A549 (cell line): ENCODE data around the gene CDH4. TPM values are rescaled to one million over a fixed set of nuclear protein-coding genes. Genes with fewer than 3 reads are reported as not detected.

Experiments used
- ATAC-seq, 2 experiments: fragments of 200-7000 bp in 1 of 2; fragments of >200 bp in 1 of 2; cut with Nextera tagmentation in 1 of 2; cut with Tn5 transposase in 1 of 2; 3 replicates each; pipeline versions ENCODE4 v1.8.0 to v1.9.1; 2018 to 2020; ENCODE audit warnings: mild to moderate bottlenecking in 1 of 2, moderate library complexity in 1 of 2
- CTCF ChIA-PET: fragments of 300-600 bp; sonication (Branson Sonifier 250); formaldehyde crosslinking; extraction: SDS; loops from one replicate; lab custom pipeline; 2021; ENCODE audit warnings: antibody characterized with exemption, inconsistent platforms; lab: Yijun Ruan, JAX
- POLR2A ChIA-PET: fragments of 350-600 bp; formaldehyde crosslinking; extraction: SDS; loops from one replicate; lab custom pipeline; 2021; ENCODE audit warnings: antibody characterized with exemption, inconsistent platforms; lab: Yijun Ruan, JAX
- DNase-seq, 2 experiments: peaks; one replicate each; pipeline versions ENCODE4 v3.0.0 to v3.0.0-alpha.2; 2011 to 2016; ENCODE audit warnings: low read depth in 1 of 2, low spot score in 1 of 2
- FAIRE-seq: peaks from 2 replicates; lab custom pipeline; 2011; peaks lifted over from hg19 to GRCh38; lab: Jason Lieb, UNC
- H3K27ac ChIP-seq, 2 experiments: fragments of >200 bp; sonication (Bioruptor Twin); formaldehyde crosslinking; 3 replicates each; pipeline ENCODE4 v1.5.1; 2016 to 2017
- H3K4me1 ChIP-seq: fragments of >200 bp; sonication (Bioruptor Twin); formaldehyde crosslinking; 3 replicates; pipeline ENCODE4 v1.6.1; 2016
- H3K4me2 ChIP-seq: fragments of >200 bp; sonication (Bioruptor Twin); formaldehyde crosslinking; 3 replicates; pipeline ENCODE4 v1.6.1; 2016
- H3K4me3 ChIP-seq: fragments of >200 bp; sonication (Bioruptor Twin); formaldehyde crosslinking; 3 replicates; pipeline ENCODE4 v1.5.1; 2016
- H3K9me3 ChIP-seq: fragments of >200 bp; sonication (Bioruptor Twin); formaldehyde crosslinking; 3 replicates; pipeline ENCODE4 v1.6.1; 2016
- BHLHE40 ChIP-seq: IDR thresholded peaks from 2 replicates; pipeline ENCODE4 v1.6.1; 2012; ENCODE audit warnings: low read depth, low read length, inconsistent platforms
- CBX2 ChIP-seq: fragments of 200-600 bp; sonication (generic); IDR thresholded peaks from 2 replicates; pipeline ENCODE4 v1.6.1; 2016; ENCODE audit warnings: low read depth, mild to moderate bottlenecking, borderline replicate concordance
- CEBPB ChIP-seq, 2 experiments: fragments of >200 bp in 1 of 2; sonication (Bioruptor Twin) in 1 of 2; formaldehyde crosslinking in 1 of 2; IDR thresholded peaks; 2 replicates each; pipeline ENCODE4 v1.6.1; 2012 to 2016
- EHF ChIP-seq: fragments of 250-450 bp; sonication (Bioruptor Pico); IDR thresholded peaks from 2 replicates; pipeline ENCODE4 v1.5.0; 2020; ENCODE audit warnings: mild to moderate bottlenecking
- EP300 ChIP-seq, 2 experiments: fragments of >200 bp; sonication (Bioruptor Twin); formaldehyde crosslinking; IDR thresholded peaks; 2 replicates in 1 of 2; 3 replicates in 1 of 2; pipeline ENCODE4 v1.6.1; 2016 to 2017
- HOXB5 ChIP-seq: fragments of 250-450 bp; sonication (Bioruptor Pico); IDR thresholded peaks from 2 replicates; pipeline ENCODE4 v1.5.0; 2020; ENCODE audit warnings: mild to moderate bottlenecking, moderate library complexity
- JUN ChIP-seq, 2 experiments: fragments of >200 bp; sonication (Bioruptor Twin); formaldehyde crosslinking; IDR thresholded peaks; 2 replicates in 1 of 2; 3 replicates in 1 of 2; pipeline ENCODE4 v1.6.1; 2016 to 2017
- KDM5A ChIP-seq: fragments of 200-600 bp; sonication (generic); IDR thresholded peaks from 2 replicates; pipeline ENCODE4 v1.6.1; 2016; ENCODE audit warnings: antibody characterized with exemption, mild to moderate bottlenecking
- MAFK ChIP-seq: fragments of 450-650 bp; IDR thresholded peaks from 2 replicates; pipeline ENCODE4 v1.6.1; 2014; ENCODE audit not compliant: partially characterized antibody
- MAX ChIP-seq: IDR thresholded peaks from 2 replicates; pipeline ENCODE4 v1.6.1; 2012
- MYC ChIP-seq: IDR thresholded peaks from 2 replicates; pipeline ENCODE4 v1.6.1; 2012; ENCODE audit warnings: mild to moderate bottlenecking, inconsistent platforms, low read length, improper control_type of control experiment, borderline replicate concordance
- NPAS2 ChIP-seq: fragments of 250-450 bp; sonication (Bioruptor Pico); IDR thresholded peaks from 2 replicates; pipeline ENCODE4 v1.8.0; 2022; ENCODE audit warnings: mild to moderate bottlenecking, moderate library complexity, borderline replicate concordance
- NR3C1 ChIP-seq: fragments of >200 bp; sonication (Bioruptor Twin); formaldehyde crosslinking; IDR thresholded peaks from 3 replicates; pipeline ENCODE4 v1.6.1; 2017
- PBX3 ChIP-seq: IDR thresholded peaks from 2 replicates; pipeline ENCODE4 v1.6.1; 2012
- POLR2A ChIP-seq: IDR thresholded peaks from 2 replicates; pipeline ENCODE4 v1.6.1; 2012; ENCODE audit warnings: mild to moderate bottlenecking, low read length
- POLR2AphosphoS2 ChIP-seq: conservative IDR thresholded peaks from 2 replicates; pipeline ENCODE4 v1.6.1; 2012; ENCODE audit warnings: low read length, improper control_type of control experiment, inconsistent platforms
- RAD21 ChIP-seq, 2 experiments: fragments of >200 bp in 1 of 2; sonication (Bioruptor Twin) in 1 of 2; formaldehyde crosslinking in 1 of 2; IDR thresholded peaks in 1 of 2; conservative IDR thresholded peaks in 1 of 2; 2 replicates in 1 of 2; 3 replicates in 1 of 2; pipeline ENCODE4 v1.6.1; 2012 to 2018; ENCODE audit warnings: inconsistent platforms in 1 of 2
- SMC3 ChIP-seq: fragments of >200 bp; sonication (Bioruptor Twin); formaldehyde crosslinking; IDR thresholded peaks from 3 replicates; pipeline ENCODE4 v1.6.1; 2018; ENCODE audit warnings: inconsistent platforms
- SREBF2 ChIP-seq: fragments of 450-650 bp; IDR thresholded peaks from 2 replicates; pipeline ENCODE4 v1.6.1; 2014; ENCODE audit warnings: mild to moderate bottlenecking, moderate library complexity
- ZC3H11A ChIP-seq: fragments of 450-650 bp; IDR thresholded peaks from 2 replicates; pipeline ENCODE4 v1.6.1; 2014; ENCODE audit warnings: antibody characterized with exemption, mild to moderate bottlenecking
- ZFP36 ChIP-seq: fragments of 450-650 bp; IDR thresholded peaks from 2 replicates; pipeline ENCODE4 v1.6.1; 2014; ENCODE audit warnings: borderline replicate concordance; ENCODE audit not compliant: partially characterized antibody
- ZSCAN20 ChIP-seq: fragments of 250-450 bp; sonication (Bioruptor Pico); IDR thresholded peaks from 2 replicates; pipeline ENCODE4 v1.8.0; 2022; ENCODE audit warnings: mild to moderate bottlenecking, moderate library complexity
- WGBS: methylation state at CpG from one replicate; pipeline ENCODE4 v1.1.6; 2017; ENCODE audit errors: missing lambda C conversion rate; 5-methylcytosine and 5-hydroxymethylcytosine counted together
- polyA plus RNA-seq, 4 experiments: library from polyadenylated mRNA; depleted of rRNA in 3 of 4; stranded (reverse); fragments of >200 nt; fragmentation: RNase III in 1 of 4; extraction: RNeasy Plus Mini Kit Qiagen cat#74134 plus additional on column Dnase treatment in 1 of 4; gene quantifications; 2 replicates in 3 of 4; 3 replicates in 1 of 4; pipeline ENCODE4 v1.2.3, GENCODE V29; 2011 to 2017
- TF ChIP-seq, protein P1 (sequence below): fragments of 150-350 bp; IDR thresholded peaks from 2 replicates; pipeline ENCODE4 v1.6.1; 2014; ENCODE audit warnings: low read depth, mild to moderate bottlenecking, low read length

Gene CDH4
- polyA plus RNA-seq, 2 of the 4 experiments (the other 2 are of a cell fraction) = 3.4 to 10.3 TPM

DNA sequence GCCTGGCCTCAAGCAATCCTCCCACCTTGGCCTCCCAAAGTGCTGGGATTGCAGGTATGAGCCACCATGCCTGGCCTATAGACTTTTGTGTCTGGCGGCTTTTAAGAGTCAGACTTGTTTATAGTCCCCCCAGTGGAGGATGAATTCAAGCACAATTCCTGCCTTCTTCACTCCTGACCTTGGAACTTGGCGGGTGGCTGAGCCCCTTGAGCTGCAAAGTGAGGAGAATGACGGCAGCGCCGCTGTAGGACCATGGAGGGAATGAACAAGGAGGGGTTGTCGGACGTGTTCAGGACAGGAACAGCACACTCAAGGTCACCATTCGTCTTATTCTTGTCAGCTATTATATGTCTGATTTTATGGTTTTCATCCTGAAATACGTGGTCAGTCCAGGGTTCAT lies 265.4 kb downstream of the CDH4 start (continued):
- no peak for TF ChIP-seq ZSCAN20
- TF ChIP-seq CEBPB (IDR thresholded peaks at IDR 0.05) = no peak
- TF ChIP-seq ZC3H11A = no peak

DNA sequence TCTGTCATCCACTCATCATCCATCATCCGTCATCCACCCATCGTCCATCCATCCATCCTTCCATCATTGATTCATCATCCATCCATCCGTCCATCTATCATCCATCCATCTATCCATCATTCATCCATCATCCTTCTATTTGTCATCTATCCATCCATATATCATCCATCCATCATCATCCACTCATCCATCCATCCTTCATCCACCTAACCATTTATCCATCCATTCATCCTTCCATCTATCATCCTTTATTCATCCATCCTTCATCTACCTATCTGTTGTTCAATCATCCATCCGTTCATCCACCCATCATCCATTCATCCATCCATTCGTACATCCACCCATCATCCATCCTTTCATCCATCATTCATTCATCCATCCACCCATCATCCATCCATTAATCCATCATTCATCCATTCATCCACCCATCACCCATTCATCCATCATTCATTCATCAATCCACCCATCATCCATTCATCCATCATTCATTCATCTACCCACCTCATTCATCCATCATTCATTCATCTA lies 266.4 kb downstream of the CDH4 start:
- FAIRE-seq (no peak), DNase-seq (no peak), ATAC-seq (no peak)
- H3K4me2 ChIP-seq = no peak overlapping the region
- no peak for TF ChIP-seq BHLHE40
- TF ChIP-seq SMC3 = no peak
- TF ChIP-seq ZFP36 = no peak
- H3K4me3 ChIP-seq = no peak overlapping the region
- H3K27ac ChIP-seq = no peak overlapping the region
- ChIA-PET CTCF (interaction anchor here (0.8 kb wide), 1 partner anchor 63 kb away, joined by 4 read pairs; no protein-coding TSS in a partner anchor), POLR2A (no interaction called here)
- no peaks in the 10 kb centered on the region for H3K9me3 ChIP-seq
- WGBS = 69% methylated on average over 5 of the region's 5 CpGs
- H3K4me1 ChIP-seq = no peaks in the 10 kb centered on the region

GRCh38 chr20:61519488-61519887 lies 267.4 kb downstream of the CDH4 start:
- Histone ChIP-seq H3K4me1 (no peaks in the 10 kb centered on the region), H3K27ac (no peak overlapping the region), H3K4me3 (no peak overlapping the region), H3K4me2 (no peak overlapping the region), H3K9me3 (no peaks in the 10 kb centered on the region)
- DNase-seq (no peak), FAIRE-seq (no peak), ATAC-seq (no peak)
- WGBS = 85% methylated on average over 8 of the region's 17 CpGs
- ChIA-PET POLR2A (no interaction called here), CTCF (interaction anchor here (0.8 kb wide), 1 partner anchor 64 kb away, joined by 4 read pairs; no protein-coding TSS in a partner anchor)
- TF ChIP-seq CBX2 (no peak), MAX (no peak), EHF (no peak), RAD21 (conservative IDR thresholded peaks at IDR 0.05 in 1 of 2, IDR thresholded peaks at IDR 0.05 in 1 of 2) (no peak), NPAS2 (no peak), SREBF2 (no peak), MYC (no peak), JUN (IDR thresholded peaks at IDR 0.05) (no peak), SMC3 (no peak), BHLHE40 (no peak), KDM5A (no peak), ZC3H11A (no peak), PBX3 (no peak), EP300 (IDR thresholded peaks at IDR 0.05) (no peak), NR3C1 (no peak), HOXB5 (CRISPR knock-in tag) (no peak), MAFK (no peak), POLR2A (no peak), POLR2AphosphoS2 (no peak)
- TF ChIP-seq, protein P1, sequence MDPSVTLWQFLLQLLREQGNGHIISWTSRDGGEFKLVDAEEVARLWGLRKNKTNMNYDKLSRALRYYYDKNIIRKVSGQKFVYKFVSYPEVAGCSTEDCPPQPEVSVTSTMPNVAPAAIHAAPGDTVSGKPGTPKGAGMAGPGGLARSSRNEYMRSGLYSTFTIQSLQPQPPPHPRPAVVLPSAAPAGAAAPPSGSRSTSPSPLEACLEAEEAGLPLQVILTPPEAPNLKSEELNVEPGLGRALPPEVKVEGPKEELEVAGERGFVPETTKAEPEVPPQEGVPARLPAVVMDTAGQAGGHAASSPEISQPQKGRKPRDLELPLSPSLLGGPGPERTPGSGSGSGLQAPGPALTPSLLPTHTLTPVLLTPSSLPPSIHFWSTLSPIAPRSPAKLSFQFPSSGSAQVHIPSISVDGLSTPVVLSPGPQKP = no peak
